ENCODE results near the gene FLII. TPM values are rescaled to one million over a fixed set of nuclear protein-coding genes. Genes with fewer than 3 reads are reported as not detected.

The FLII gene
- total RNA-seq, 1 experiment from 2014 or later = 321 TPM

Other genes with a start within 250 kb of the FLII start
- 78.5 and 84.5 TPM in 2 replicates for gene ATPAF2, start 219.6 kb downstream of the FLII start, total RNA-seq (2014; rRNA removed; shearing (Covaris generic))
- gene GID4, start 219.3 kb downstream of the FLII start, total RNA-seq (2014; rRNA removed; shearing (Covaris generic)) = 6.7 and 10.8 TPM in 2 replicates
- gene DRG2, start 170.8 kb downstream of the FLII start, total RNA-seq (2014; rRNA removed; shearing (Covaris generic)) = 33.2 and 41.0 TPM in 2 replicates
- not detected in 2 replicates for gene MYO15A, start 150.0 kb downstream of the FLII start, total RNA-seq (2014; rRNA removed; shearing (Covaris generic))
- 85.0 and 116 TPM in 2 replicates for gene ALKBH5, start 74.9 kb downstream of the FLII start, total RNA-seq (2014; rRNA removed; shearing (Covaris generic))
- gene LLGL1, start 33.1 kb downstream of the FLII start, total RNA-seq (2014; rRNA removed; shearing (Covaris generic)) = 67.1 and 74.6 TPM in 2 replicates
- 20.5 and 22.0 TPM in 2 replicates for gene MIEF2, start 1.9 kb upstream of the FLII start, total RNA-seq (2014; rRNA removed; shearing (Covaris generic))
- 29.7 and 31.3 TPM in 2 replicates for gene TOP3A, start 56.3 kb upstream of the FLII start, total RNA-seq (2014; rRNA removed; shearing (Covaris generic))
- 12.1 and 17.4 TPM in 2 replicates for gene SMCR8, start 56.6 kb upstream of the FLII start, total RNA-seq (2014; rRNA removed; shearing (Covaris generic))
- 71.6 and 81.5 TPM in 2 replicates for gene SHMT1, start 104.8 kb upstream of the FLII start, total RNA-seq (2014; rRNA removed; shearing (Covaris generic))
- gene EVPLL, start 119.0 kb upstream of the FLII start, total RNA-seq (2014; rRNA removed; shearing (Covaris generic)) = not detected in 2 replicates
- not detected in 2 replicates for gene LGALS9C, start 218.1 kb upstream of the FLII start, total RNA-seq (2014; rRNA removed; shearing (Covaris generic))